Left forelimb (tissue), 1 donor: ENCODE measurements around the gene SERPINH1.

ENCODE experiments used
- DNase-seq: peaks from one replicate; pipeline ENCODE4 v3.0.0-alpha.2; 2018; ENCODE audit warnings: low spot score

Gene SERPINH1

DNA sequence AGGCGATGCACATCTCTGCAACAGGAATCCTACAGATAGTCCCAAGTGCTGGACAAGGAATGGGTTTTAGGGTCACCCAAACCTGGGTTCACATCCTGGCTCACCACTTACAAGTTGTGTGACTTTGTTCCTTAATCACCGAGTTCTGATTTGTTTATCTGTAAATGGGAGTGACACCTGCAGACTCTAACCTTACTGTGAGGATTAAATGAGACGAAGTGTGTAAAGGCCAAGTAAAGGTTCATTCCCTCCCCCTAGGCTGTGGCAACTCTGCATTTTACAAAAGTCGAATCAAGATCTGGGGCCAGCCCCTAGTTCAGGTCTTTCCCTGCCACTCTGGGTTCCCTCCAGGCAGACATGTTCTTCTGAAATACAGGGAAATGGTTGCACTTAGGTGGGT lies 34.9 kb downstream of the SERPINH1 start:
- no peak for DNase-seq

DNA sequence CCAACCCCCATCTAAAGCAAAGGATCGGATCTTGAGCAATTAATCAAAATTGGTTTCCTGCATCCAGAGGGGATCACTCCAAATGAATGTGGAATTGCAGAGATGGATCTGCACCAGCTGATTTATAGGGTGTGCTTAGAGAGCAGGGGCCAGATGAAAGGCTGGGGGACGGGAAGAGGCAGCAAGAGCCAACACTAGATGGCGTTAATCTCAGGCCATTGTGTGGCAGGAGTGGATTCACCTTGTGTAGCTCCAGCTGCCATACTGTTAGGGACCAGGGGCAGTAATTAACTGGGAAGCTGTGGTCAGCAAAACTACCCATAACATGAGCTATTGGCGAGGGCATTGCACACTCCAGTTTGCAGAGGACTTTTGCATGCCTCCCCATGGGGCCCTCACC lies 35.6 kb downstream of the SERPINH1 start:
- no peak for DNase-seq

DNA sequence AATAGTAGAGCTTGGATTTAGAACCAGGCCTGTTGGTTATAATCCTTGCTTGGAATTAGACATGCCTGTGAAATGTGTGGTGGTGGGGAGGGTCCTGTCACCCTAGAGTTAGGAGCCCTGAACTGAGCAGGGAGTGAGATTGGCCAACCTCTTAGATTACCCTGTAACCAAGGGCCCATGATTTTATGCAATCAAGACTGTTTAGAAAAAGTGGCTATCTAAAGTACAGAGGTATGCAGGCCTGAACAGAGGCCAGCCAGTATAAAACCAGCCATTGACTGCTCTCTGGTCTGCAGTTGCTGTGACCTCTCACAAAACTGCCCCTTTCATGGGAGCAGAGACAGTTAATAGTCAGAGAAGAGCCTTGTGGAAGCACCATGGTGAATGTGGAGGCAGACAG lies 36.2 kb downstream of the SERPINH1 start:
- no peak for DNase-seq

DNA sequence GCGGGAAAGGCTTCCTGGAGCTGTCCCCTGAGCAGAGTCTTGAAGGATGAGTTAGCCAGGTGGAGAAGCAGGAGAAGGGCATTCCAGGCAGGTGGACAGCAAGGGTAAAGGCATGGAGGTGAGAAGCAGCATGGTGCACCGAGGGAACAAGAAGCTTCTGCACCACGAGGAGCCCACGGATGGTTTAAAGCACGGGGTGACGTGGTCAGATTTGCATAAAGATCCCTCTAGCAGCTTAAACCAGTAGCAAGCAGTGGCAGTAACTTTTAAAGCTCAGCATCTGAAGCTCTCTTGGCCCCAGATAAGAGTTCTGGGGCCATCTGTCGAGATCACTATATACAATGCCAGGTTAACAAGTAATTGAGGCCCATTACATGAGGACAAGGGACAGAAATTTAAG lies 36.8 kb downstream of the SERPINH1 start:
- DNase-seq, result no peak

DNA sequence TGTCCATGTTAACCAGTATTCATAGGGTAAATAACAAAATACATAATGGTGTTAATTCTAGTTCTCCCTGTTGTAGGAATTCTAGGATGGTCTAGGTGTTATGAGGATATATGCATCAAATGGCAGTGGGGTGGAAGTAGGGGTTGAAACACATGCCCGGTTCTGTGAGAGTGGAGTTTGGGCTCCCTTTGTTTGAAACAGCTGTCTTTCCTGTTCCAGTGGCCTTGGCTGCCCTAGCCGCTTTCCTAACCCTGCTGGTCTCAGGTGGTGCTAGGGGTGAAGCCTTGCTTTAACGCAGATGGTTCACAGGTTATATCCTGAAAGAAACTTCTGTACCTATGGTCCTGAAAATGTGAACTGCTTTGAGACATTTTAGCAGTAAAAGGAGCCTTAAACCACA lies 38.3 kb downstream of the SERPINH1 start:
- DNase-seq, result no peak

DNA sequence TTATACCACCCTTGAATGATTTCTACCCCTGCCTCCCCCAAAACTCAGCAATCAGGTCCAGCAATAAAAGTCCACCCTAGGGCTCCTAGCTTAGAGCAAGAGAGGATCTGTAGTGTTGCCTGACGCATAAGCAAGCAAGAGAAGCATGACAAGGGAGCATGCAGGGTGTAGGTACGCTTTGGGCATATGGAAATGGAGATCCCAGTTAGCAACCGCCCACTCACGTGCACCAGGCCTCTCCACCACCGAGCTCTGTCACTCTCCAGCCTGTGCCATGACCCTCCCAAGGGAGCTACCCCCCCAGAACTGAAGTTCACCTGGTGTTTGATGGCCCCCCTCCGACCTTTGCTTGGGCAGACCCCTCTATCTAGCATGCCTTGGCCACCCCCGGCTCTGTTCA lies 39.4 kb downstream of the SERPINH1 start:
- no peak for DNase-seq

DNA sequence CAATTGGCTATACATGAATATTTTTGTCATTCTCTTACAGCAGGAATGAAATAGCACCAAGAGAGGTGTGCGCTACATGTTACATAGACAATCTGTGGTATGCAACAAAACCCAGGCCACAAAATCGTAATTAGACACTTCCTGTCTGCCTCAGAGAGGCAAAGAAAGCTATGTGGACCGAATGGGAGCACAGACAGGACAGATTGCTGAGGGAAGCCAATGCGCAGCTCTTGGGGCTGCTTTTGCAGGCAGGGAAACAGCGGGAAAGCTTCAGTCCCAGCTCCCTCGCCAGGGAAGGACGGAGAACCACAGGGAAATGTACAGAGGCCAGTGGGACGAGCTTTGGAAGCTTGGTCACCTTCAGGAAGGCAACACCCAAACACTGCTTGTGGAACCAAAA lies 40.9 kb downstream of the SERPINH1 start:
- DNase-seq, result no peak

DNA sequence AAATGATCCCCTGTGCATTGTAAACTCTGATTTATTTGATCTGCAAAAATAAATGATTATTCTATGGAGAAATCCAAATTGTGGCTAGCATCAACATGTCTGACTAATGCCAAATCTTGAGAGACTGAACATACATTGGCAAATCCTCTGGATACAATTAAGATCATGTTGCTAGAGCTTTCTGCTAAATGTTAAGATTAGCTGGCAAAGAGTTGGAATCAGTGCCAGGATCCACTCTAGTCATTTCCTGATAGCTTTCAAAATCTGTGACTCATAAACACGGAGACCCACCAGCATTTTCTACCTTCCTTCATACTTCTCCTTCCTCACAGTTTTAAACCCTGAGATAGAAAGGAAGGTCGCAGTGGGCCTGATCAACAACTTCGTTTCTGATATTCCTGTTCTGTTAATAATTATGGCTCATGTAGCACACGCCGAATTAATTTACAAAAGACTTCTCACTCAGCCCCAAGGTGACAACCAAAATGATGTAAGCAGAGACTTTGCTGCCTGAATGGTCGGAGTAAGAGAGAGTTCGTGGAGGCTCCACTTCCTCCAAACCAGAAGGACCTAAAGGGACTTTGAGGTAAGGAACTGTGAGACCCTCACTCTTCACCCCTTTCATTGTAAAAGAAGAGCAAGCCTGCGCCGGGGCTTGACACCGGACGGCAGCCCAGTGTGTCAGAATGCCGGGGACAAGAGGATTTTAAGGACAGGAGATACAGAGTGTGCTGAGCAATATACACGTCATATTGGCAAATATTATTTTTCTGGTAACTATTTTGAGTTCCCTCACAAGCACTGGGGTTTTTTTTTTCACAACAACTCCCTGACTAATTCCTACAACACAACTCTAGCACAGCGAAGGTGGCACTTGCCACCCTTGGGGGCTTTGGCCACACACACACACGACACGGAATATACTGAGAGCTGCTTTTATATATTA lies 42.0 kb downstream of the SERPINH1 start:
- DNase-seq, result no peak

DNA sequence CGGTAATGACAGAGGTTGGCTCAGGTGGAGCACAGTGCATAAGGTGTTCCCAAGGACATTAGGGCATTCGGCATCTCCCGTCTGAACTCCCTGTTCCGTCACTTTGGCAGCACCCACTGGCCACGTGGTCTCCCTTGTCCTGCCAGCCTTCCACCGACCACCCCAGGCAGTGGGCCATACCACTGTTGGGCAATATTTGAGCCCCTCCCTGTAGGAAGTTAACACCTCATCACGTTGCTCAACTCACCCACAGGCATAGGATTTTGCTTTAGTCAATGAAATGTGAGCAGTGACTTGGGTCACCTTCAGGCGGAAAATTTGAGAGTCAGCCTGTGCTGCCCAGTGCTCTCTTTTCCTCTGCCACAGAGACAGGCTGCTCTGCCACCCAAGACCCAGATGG lies 44.0 kb downstream of the SERPINH1 start:
- no peak for DNase-seq

DNA sequence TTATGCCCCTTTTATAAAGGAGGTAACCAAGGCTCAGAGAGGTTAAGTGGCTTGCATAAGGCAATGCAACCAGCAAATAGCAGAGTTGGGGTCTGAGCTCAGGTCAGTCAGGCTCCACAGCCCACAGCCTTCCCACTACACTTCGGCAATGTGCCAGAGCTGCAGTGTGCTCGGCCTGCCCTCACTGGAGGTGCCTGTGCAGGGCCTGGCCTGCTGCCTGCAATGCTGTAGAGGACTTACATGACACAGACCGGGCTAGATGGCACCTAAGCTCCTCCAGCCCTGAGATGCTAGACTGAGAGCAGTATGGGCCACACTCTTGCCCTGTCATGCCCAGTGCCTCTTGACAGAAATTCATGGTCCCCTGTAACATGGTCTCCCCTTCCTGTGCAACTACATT lies 49.8 kb downstream of the SERPINH1 start:
- no peak for DNase-seq

DNA sequence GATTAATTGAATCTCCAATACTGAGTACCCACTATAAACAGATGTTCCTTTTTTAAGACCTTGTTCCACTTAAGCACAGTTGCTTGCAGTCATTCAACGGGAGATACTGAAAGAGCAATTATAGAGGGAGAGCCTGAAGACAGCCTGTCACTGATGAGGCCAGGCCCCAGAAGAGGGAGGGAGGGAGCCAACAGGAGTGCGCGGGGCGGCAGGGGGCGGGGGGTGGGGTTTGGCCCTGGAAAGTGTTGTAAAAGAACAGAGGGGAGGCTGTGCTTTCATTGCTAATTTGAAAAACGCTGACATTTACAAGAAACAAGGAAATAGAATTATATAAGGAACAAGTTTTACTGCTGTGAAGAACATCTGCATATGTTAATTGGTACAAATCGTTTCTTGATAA lies 53.7 kb downstream of the SERPINH1 start:
- DNase-seq, result no peak

DNA sequence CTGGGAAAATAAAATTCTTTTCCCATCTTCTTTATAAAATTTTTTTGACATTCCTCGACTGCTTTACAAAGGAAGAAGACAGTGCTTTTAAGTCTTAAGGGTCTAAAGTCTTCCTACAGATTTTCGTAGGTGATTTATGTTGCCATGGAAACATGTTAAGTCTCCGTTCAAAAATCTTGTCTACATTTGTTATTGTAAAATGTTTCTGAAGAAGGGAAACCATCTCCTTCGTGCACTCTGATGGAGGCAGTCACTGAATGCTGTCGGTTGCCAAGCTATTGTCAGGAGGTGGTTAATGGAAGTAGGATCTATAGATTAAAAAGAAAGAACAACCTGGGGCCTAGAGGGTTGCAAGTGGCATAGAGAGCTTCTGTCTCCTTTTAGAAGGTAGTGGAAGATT lies 54.2 kb downstream of the SERPINH1 start:
- DNase-seq, result no peak
